ENCODE data around the gene TRAPPC14.
A peak's percentile ranks its signal among the peaks of the same experiment; 100 is the strongest.
"Not testable (repeated sequence)": the region's sequence is repeated elsewhere in the genome, so short reads cannot be mapped to it uniquely, and the experiment has no call there.

The TRAPPC14 gene

GRCh38 chr7:100158229-100159098 is at the start of gene TRAPPC14:
Gene TRAPPC14 (minus strand): TSS chr7:100158723. CDS start chr7:100158499, 224 bp downstream.
- peak; percentile 91 to 92 for ATAC-seq

- ATAC-seq = no peak
Observed at GRCh38 chr7:100204454-100204853, 45.9 kb upstream of the TRAPPC14 start.

- no peak for ATAC-seq
Observed at GRCh38 chr7:100200693-100201092, 42.2 kb upstream of the TRAPPC14 start.

- ATAC-seq = no peak
Observed at GRCh38 chr7:100198266-100198665, 39.7 kb upstream of the TRAPPC14 start.

- not testable (repeated sequence) for ATAC-seq
Observed at GRCh38 chr7:100195901-100196322, 37.4 kb upstream of the TRAPPC14 start.

GRCh38 chr7:100195222-100195621 is 36.7 kb upstream of the TRAPPC14 start:
- no peak for ATAC-seq

GRCh38 chr7:100192969-100193368 is 34.4 kb upstream of the TRAPPC14 start:
- no peak for ATAC-seq

- ATAC-seq = not testable (repeated sequence)
Observed at GRCh38 chr7:100192281-100192862, 33.8 kb upstream of the TRAPPC14 start.

GRCh38 chr7:100191775-100192174 is 33.3 kb upstream of the TRAPPC14 start:
- no peak for ATAC-seq

GRCh38 chr7:100190048-100190711 is 31.7 kb upstream of the TRAPPC14 start:
- peak; percentile 79 to 89 for ATAC-seq

GRCh38 chr7:100189061-100189460 is 30.5 kb upstream of the TRAPPC14 start:
- no peak for ATAC-seq

GRCh38 chr7:100185726-100186125 is 27.2 kb upstream of the TRAPPC14 start:
- ATAC-seq = no peak

GRCh38 chr7:100183090-100183489 is 24.6 kb upstream of the TRAPPC14 start:
- not testable (repeated sequence) for ATAC-seq

GRCh38 chr7:100182616-100183015 is 24.1 kb upstream of the TRAPPC14 start:
- not testable (repeated sequence) for ATAC-seq

GRCh38 chr7:100180084-100180483 is 21.6 kb upstream of the TRAPPC14 start:
- ATAC-seq = not testable (repeated sequence)

GRCh38 chr7:100177045-100178001 is 18.8 kb upstream of the TRAPPC14 start, which contains the start of the genes GPC2 and STAG3:
Gene GPC2 (minus strand): TSS chr7:100177381. CDS start chr7:100177199, 182 bp downstream.
Gene STAG3 (plus strand): TSS chr7:100177918. CDS start chr7:100180557, 2,639 bp downstream.
- ATAC-seq = peak; percentile 89 to 90

- ATAC-seq = no peak
Observed at GRCh38 chr7:100176096-100177044, 17.8 kb upstream of the TRAPPC14 start.

GRCh38 chr7:100175296-100175935 is 16.9 kb upstream of the TRAPPC14 start:
- no peak for ATAC-seq

- ATAC-seq = no peak
Observed at GRCh38 chr7:100174582-100174981, 16.1 kb upstream of the TRAPPC14 start.

GRCh38 chr7:100173806-100174495 is 15.4 kb upstream of the TRAPPC14 start:
- no peak for ATAC-seq
